Adrenal gland (tissue), 12 donors: Measurements from ENCODE around the gene ZNF594. TPM values are rescaled to one million over a fixed set of nuclear protein-coding genes. Genes with fewer than 3 reads are reported as not detected.

Experiments
- polyA plus RNA-seq, 3 donors: library from polyadenylated mRNA; stranded (reverse); fragments of 200-250 nt in 2 of 3; fragments of 350-450 nt in 1 of 3; fragmentation: Illumina TruSeq in 1 of 3; extraction: RNeasy Lipid Tissue Mini Kit (QIAGEN cat#74804) in 1 of 3; gene quantifications; one replicate each; pipeline ENCODE4 v1.2.3, GENCODE V29; 2013 to 2014
- total RNA-seq, 9 donors: library from RNA; depleted of rRNA in 4 of 9; stranded (reverse); fragments of >200 nt in 4 of 9; fragments of 120-200 nt in 1 of 9; fragmentation: NEBNext Ultra II Directional in 1 of 9; extraction: Animal tissue kit (Norgen Biotek cat#: 25700) in 1 of 9; gene quantifications; one replicate each; pipeline versions ENCODE4 v1.1.0 to v1.2.4, GENCODE V29; 2013 to 2023
- donor health status: healthy with polysubstance abuse.
- donor health status: Bipolar disorder and iron deficiency.
- donor health status: DM: yes; HTN: yes; CAD: no.
- donor health status: DM: no; HTN: no; CAD: no.
- donor health status: DM: no; HTN: no; CAD: no.
- donor health status: DM: yes; HTN: yes; CAD: no.

Gene ZNF594
- total and polyA plus RNA-seq, 12 donors, result 0.72 to 16.4 (median 5.2) TPM

Other genes with a start within 250 kb of the ZNF594 start
- 1,000 to 10,000 TPM in 1 of 9 donors, 100 to 1,000 TPM in 8; 311 to 1,056 (median 451) TPM for gene PFN1, start 243.3 kb downstream of the ZNF594 start, total RNA-seq
- 100 to 1,000 TPM; 310 to 593 (median 390) TPM for gene PFN1, start 243.3 kb downstream of the ZNF594 start, polyA plus RNA-seq
- 10 to 100 TPM in 3 of 9 donors, 1 to 10 TPM in 6; 1.6 to 76.6 (median 4.7) TPM for gene ENO3, start 240.7 kb downstream of the ZNF594 start, total RNA-seq
- 10 to 100 TPM in 2 of 3 donors, 1 to 10 TPM in 1; 2.5 to 64.8 (median 22.0) TPM for gene ENO3, start 240.7 kb downstream of the ZNF594 start, polyA plus RNA-seq
- gene SPAG7, start 224.1 kb downstream of the ZNF594 start, total RNA-seq, result 100 to 1,000 TPM in 1 of 9 donors, 10 to 100 TPM in 8; 44.3 to 120 (median 73.1) TPM
- gene SPAG7, start 224.1 kb downstream of the ZNF594 start, polyA plus RNA-seq, result 100 to 1,000 TPM in 1 of 3 donors, 10 to 100 TPM in 2; 67.1 to 114 (median 82.9) TPM
- gene CAMTA2, start 204.2 kb downstream of the ZNF594 start, total RNA-seq, result 10 to 100 TPM in 8 of 9 donors, 1 to 10 TPM in 1; 6.9 to 70.6 (median 22.7) TPM
- 100 to 1,000 TPM in 1 of 3 donors, 10 to 100 TPM in 2; 26.4 to 190 (median 93.4) TPM for gene CAMTA2, start 204.2 kb downstream of the ZNF594 start, polyA plus RNA-seq
- gene INCA1, start 194.3 kb downstream of the ZNF594 start, total RNA-seq, result 1 to 10 TPM in 3 of 9 donors, under 1 TPM in 4, not detected in 2; 0.44 to 2.5 (median 0.98) TPM
- 1 to 10 TPM; 1.2 to 6.2 (median 3.0) TPM for gene INCA1, start 194.3 kb downstream of the ZNF594 start, polyA plus RNA-seq
- 10 to 100 TPM; 20.9 to 91.0 (median 61.9) TPM for gene KIF1C, start 193.9 kb downstream of the ZNF594 start, total RNA-seq
- gene KIF1C, start 193.9 kb downstream of the ZNF594 start, polyA plus RNA-seq, result 10 to 100 TPM; 16.2 to 40.3 (median 36.9) TPM
- gene SLC52A1, start 156.4 kb downstream of the ZNF594 start, total RNA-seq, result under 1 TPM in 1 of 9 donors, not detected in 8; 0.40 TPM
- gene SLC52A1, start 156.4 kb downstream of the ZNF594 start, polyA plus RNA-seq, result under 1 TPM in 1 of 3 donors, not detected in 2; 0.24 TPM
- gene ZFP3, start 113.4 kb downstream of the ZNF594 start, total RNA-seq, result 1 to 10 TPM; 2.9 to 6.9 (median 4.4) TPM
- gene ZFP3, start 113.4 kb downstream of the ZNF594 start, polyA plus RNA-seq, result 1 to 10 TPM; 1.6 to 8.4 (median 1.8) TPM
- 10 to 100 TPM in 1 of 9 donors, 1 to 10 TPM in 8; 3.6 to 10.3 (median 6.6) TPM for gene ZNF232, start 80.0 kb downstream of the ZNF594 start, total RNA-seq
- 10 to 100 TPM in 1 of 3 donors, 1 to 10 TPM in 2; 4.9 to 14.6 (median 7.1) TPM for gene ZNF232, start 80.0 kb downstream of the ZNF594 start, polyA plus RNA-seq
- under 1 TPM in 6 of 9 donors, not detected in 3; 0.04 to 0.40 (median 0.15) TPM for gene USP6, start 75.8 kb downstream of the ZNF594 start, total RNA-seq
- under 1 TPM; 0.07 to 0.08 (median 0.07) TPM for gene USP6, start 75.8 kb downstream of the ZNF594 start, polyA plus RNA-seq
- 10 to 100 TPM in 4 of 9 donors, 1 to 10 TPM in 5; 1.1 to 14.2 (median 9.0) TPM for gene SCIMP, start 43.0 kb upstream of the ZNF594 start, total RNA-seq
- gene SCIMP, start 43.0 kb upstream of the ZNF594 start, polyA plus RNA-seq, result 1 to 10 TPM in 2 of 3 donors, under 1 TPM in 1; 0.94 to 4.5 (median 1.7) TPM
- 10 to 100 TPM; 26.7 to 58.3 (median 48.4) TPM for gene RABEP1, start 90.4 kb upstream of the ZNF594 start, total RNA-seq
- gene RABEP1, start 90.4 kb upstream of the ZNF594 start, polyA plus RNA-seq, result 10 to 100 TPM; 21.1 to 64.5 (median 34.3) TPM
- 10 to 100 TPM; 30.8 to 88.2 (median 56.5) TPM for gene NUP88, start 227.8 kb upstream of the ZNF594 start, total RNA-seq
- gene NUP88, start 227.8 kb upstream of the ZNF594 start, polyA plus RNA-seq, result 100 to 1,000 TPM in 2 of 3 donors, 10 to 100 TPM in 1; 92.1 to 137 (median 102) TPM
- gene RPAIN, start 228.3 kb upstream of the ZNF594 start, total RNA-seq, result 10 to 100 TPM; 27.0 to 73.6 (median 31.2) TPM
- 10 to 100 TPM; 26.1 to 41.7 (median 36.5) TPM for gene RPAIN, start 228.3 kb upstream of the ZNF594 start, polyA plus RNA-seq
- gene C1QBP, start 247.3 kb upstream of the ZNF594 start, total RNA-seq, result 100 to 1,000 TPM; 157 to 283 (median 174) TPM
- 100 to 1,000 TPM in 2 of 3 donors, 10 to 100 TPM in 1; 53.5 to 420 (median 140) TPM for gene C1QBP, start 247.3 kb upstream of the ZNF594 start, polyA plus RNA-seq